PC-9 (cell line): ENCODE data around the gene SLC25A21. TPM values are rescaled to one million over a fixed set of nuclear protein-coding genes. Genes with fewer than 3 reads are reported as not detected.

Experiments
- BruUV-seq: library from RNA; stranded (reverse); fragments of 400-500 nt; replicated peaks from 2 replicates; lab custom pipeline; 2021; lab: Mats Ljungman, UMichigan
- CTCF ChIA-PET: fragments of 300-600 bp; sonication (Branson Sonifier 250); formaldehyde crosslinking; loops from one replicate; lab custom pipeline; 2022; ENCODE audit warnings: antibody characterized with exemption; lab: Charles Lee
- POLR2A ChIA-PET: fragments of 300-600 bp; sonication (Branson Sonifier 250); formaldehyde crosslinking; loops from one replicate; lab custom pipeline; 2022; ENCODE audit warnings: antibody characterized with exemption; ENCODE audit not compliant: unreplicated experiment; lab: Charles Lee
- DNase-seq, 2 experiments: peaks; one replicate each; pipeline versions ENCODE4 v3.0.0 to v3.0.0-alpha.2; 2015 to 2022; ENCODE audit warnings: mixed read lengths in 1 of 2
- H2AFZ ChIP-seq: fragments of 200-600 bp; sonication (generic); 2 replicates; pipeline ENCODE4 v1.8.1; 2017; ENCODE audit warnings: antibody characterized with exemption
- H3F3A ChIP-seq: fragments of 200-600 bp; sonication (generic); 2 replicates; pipeline ENCODE4 v1.8.1; 2017; ENCODE audit warnings: antibody characterized with exemption, mild to moderate bottlenecking, low read depth; ENCODE audit not compliant: insufficient read depth
- H3K27ac ChIP-seq: fragments of 200-600 bp; sonication (generic); 2 replicates; pipeline ENCODE4 v1.6.1; 2016; ENCODE audit warnings: mixed run types
- H3K27me3 ChIP-seq: fragments of 200-600 bp; sonication (generic); 2 replicates; pipeline ENCODE4 v1.6.1; 2016; ENCODE audit warnings: low read depth, mixed run types; ENCODE audit not compliant: insufficient read depth
- H3K36me3 ChIP-seq: fragments of 200-600 bp; sonication (generic); 2 replicates; pipeline ENCODE4 v1.6.1; 2016; ENCODE audit warnings: low read depth, mixed run types
- H3K4me1 ChIP-seq: fragments of 200-600 bp; sonication (generic); replicated peaks from 2 replicates; pipeline ENCODE4 v1.6.1; 2016; ENCODE audit warnings: mixed run types; ENCODE audit not compliant: insufficient read depth
- H3K4me2 ChIP-seq: fragments of 200-600 bp; sonication (generic); 2 replicates; pipeline ENCODE4 v1.6.1; 2017; ENCODE audit warnings: mixed run types
- H3K4me3 ChIP-seq: fragments of 200-600 bp; sonication (generic); 2 replicates; pipeline ENCODE4 v1.6.1; 2016; ENCODE audit warnings: mixed run types
- H3K79me2 ChIP-seq: fragments of 200-600 bp; sonication (generic); 2 replicates; pipeline ENCODE4 v1.6.1; 2017; ENCODE audit warnings: low read depth, mixed run types
- H3K9me2 ChIP-seq: fragments of 200-600 bp; sonication (generic); 2 replicates; pipeline ENCODE4 v1.8.1; 2017; ENCODE audit warnings: mild to moderate bottlenecking; ENCODE audit not compliant: insufficient read depth
- H3K9me3 ChIP-seq: fragments of 200-600 bp; sonication (generic); 2 replicates; pipeline ENCODE4 v1.8.1; 2016; ENCODE audit warnings: low read depth; ENCODE audit not compliant: insufficient read depth
- H4K20me1 ChIP-seq: fragments of 200-600 bp; sonication (generic); 2 replicates; pipeline ENCODE4 v1.8.1; 2017; ENCODE audit not compliant: insufficient read depth
- EZH2 ChIP-seq: fragments of 200-600 bp; sonication (generic); IDR thresholded peaks from 2 replicates; pipeline ENCODE4 v1.8.0; 2017; ENCODE audit warnings: antibody characterized with exemption, low read depth
- intact Hi-C: fragments of 100-400 bp; cut with micrococcal nuclease; formaldehyde crosslinking; loops from one replicate; pipeline ENCODE4 v1.10.0; 2022; ENCODE audit not compliant: unreplicated experiment
- total RNA-seq: library from RNA; stranded (reverse); gene quantifications from 2 replicates; pipeline ENCODE4 v1.2.3, GENCODE V29; 2021
- TF ChIP-seq, protein P1 (sequence below): fragments of 200-600 bp; sonication (generic); conservative IDR thresholded peaks from 2 replicates; pipeline ENCODE4 v1.6.1; 2017; ENCODE audit warnings: mixed run types, antibody characterized with exemption, mild to moderate bottlenecking, moderate library complexity

The SLC25A21 gene
- total RNA-seq, 1 experiment from 2014 or later = 3.2 TPM

DNA sequence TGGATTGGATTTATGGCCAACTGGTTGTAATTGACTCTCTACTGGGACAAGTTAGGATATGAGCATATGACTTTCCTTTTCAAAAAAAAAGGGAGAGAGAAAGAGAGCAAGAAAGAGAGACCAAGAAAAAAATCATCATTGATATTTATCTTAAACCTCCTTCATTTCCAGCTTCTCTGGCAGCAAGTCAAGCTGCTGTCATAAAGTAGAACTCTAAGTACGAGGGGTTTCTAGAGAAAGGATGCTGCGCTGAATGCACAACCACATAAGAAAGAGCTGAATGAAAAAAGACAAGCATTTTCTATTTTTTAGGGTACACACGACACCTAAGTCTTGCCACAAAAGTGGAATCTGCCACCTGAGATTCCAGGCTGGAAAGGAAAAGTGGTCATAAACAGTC, 182.6 kb downstream of the SLC25A21 start:
- no TSS peak for BruUV-seq
- Histone ChIP-seq H2AFZ (no peak overlapping the region), H3K27me3 (no peaks in the 10 kb centered on the region), H3K4me2 (no peak overlapping the region), H3K4me1 (no peaks in the 10 kb centered on the region), H4K20me1 (no peaks in the 10 kb centered on the region), H3K9me2 (no peaks in the 10 kb centered on the region), H3K27ac (no peak overlapping the region), H3K36me3 (no peaks in the 10 kb centered on the region), H3K4me3 (no peak overlapping the region), H3K9me3 (no peaks in the 10 kb centered on the region), H3K79me2 (no peaks in the 10 kb centered on the region), H3F3A (no peaks in the 10 kb centered on the region)
- TF ChIP-seq, protein P1, sequence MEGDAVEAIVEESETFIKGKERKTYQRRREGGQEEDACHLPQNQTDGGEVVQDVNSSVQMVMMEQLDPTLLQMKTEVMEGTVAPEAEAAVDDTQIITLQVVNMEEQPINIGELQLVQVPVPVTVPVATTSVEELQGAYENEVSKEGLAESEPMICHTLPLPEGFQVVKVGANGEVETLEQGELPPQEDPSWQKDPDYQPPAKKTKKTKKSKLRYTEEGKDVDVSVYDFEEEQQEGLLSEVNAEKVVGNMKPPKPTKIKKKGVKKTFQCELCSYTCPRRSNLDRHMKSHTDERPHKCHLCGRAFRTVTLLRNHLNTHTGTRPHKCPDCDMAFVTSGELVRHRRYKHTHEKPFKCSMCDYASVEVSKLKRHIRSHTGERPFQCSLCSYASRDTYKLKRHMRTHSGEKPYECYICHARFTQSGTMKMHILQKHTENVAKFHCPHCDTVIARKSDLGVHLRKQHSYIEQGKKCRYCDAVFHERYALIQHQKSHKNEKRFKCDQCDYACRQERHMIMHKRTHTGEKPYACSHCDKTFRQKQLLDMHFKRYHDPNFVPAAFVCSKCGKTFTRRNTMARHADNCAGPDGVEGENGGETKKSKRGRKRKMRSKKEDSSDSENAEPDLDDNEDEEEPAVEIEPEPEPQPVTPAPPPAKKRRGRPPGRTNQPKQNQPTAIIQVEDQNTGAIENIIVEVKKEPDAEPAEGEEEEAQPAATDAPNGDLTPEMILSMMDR = no peak
- no peak for TF ChIP-seq EZH2
- POLR2A ChIA-PET = no interaction called here
- intact Hi-C loops = no loop called here
- no peak for DNase-seq
- CTCF ChIA-PET = no interaction called here

DNA sequence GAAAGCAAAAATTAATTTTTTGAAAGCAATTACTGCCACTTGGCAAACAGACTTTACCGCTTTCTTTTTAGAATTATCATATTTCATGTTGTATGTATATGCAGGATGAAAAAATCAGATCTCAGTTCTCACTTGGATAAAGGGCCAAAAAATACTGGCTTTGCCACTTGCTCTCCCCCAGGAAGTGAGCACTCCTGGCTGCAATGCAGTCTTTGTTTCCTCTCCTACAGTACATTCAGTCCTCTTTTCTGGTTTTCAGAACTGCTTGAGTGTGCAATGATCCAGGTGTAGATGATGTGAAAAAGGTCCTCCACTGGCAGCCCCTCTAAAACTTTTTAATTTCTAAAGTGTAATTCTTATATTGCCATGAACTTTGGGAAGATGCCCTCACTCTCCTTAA, 183.4 kb downstream of the SLC25A21 start:
- CTCF ChIA-PET = no interaction called here
- intact Hi-C loops = no loop called here
- Histone ChIP-seq H3K9me3 (no peaks in the 10 kb centered on the region), H3K4me2 (no peak overlapping the region), H3K4me1 (no peaks in the 10 kb centered on the region), H3K79me2 (no peaks in the 10 kb centered on the region), H3K27me3 (no peaks in the 10 kb centered on the region), H3K4me3 (no peak overlapping the region), H4K20me1 (no peaks in the 10 kb centered on the region), H3K27ac (no peak overlapping the region), H2AFZ (no peak overlapping the region), H3F3A (no peaks in the 10 kb centered on the region), H3K9me2 (no peaks in the 10 kb centered on the region), H3K36me3 (no peaks in the 10 kb centered on the region)
- BruUV-seq = no TSS peak
- no peak for TF ChIP-seq EZH2
- TF ChIP-seq, protein P1 = no peak
- no peak for DNase-seq
- POLR2A ChIA-PET = no interaction called here

DNA sequence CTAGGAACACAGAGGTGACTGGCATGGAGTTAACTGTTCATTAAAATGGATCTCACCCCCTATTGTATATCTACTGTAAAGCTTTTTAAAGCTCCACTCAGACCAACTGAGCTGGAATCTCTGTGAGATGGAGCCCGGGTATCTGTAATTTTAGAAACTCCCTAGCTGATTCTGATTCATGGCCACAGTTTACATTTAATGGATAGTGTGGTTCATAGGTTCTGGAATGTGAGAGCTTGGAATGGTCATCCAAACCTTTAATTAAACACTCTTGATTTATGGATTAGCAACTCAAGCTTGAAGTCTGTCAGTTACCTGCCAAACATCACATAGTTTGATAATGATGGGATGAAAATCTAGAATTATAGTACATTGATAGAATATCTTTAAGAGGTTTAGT, 183.8 kb downstream of the SLC25A21 start:
- intact Hi-C loops = no loop called here
- Histone ChIP-seq H3K27me3 (no peaks in the 10 kb centered on the region), H3K36me3 (no peaks in the 10 kb centered on the region), H2AFZ (no peak overlapping the region), H3K27ac (no peak overlapping the region), H3K4me3 (no peak overlapping the region), H3K4me1 (no peaks in the 10 kb centered on the region), H3F3A (no peaks in the 10 kb centered on the region), H3K9me2 (no peaks in the 10 kb centered on the region), H4K20me1 (no peaks in the 10 kb centered on the region), H3K79me2 (no peaks in the 10 kb centered on the region), H3K4me2 (no peak overlapping the region), H3K9me3 (no peaks in the 10 kb centered on the region)
- ChIA-PET POLR2A (no interaction called here), CTCF (no interaction called here)
- no TSS peak for BruUV-seq
- TF ChIP-seq EZH2 = no peak
- TF ChIP-seq, protein P1 = no peak
- no peak for DNase-seq
